ENCODE measurements around the gene THSD7A.

Gene THSD7A

GRCh38 chr7:11817111-11817740 is 14.8 kb downstream of the THSD7A start:
- DNase-seq (ENCODE audit: low read depth in 2 of 2) = no peak

DNA sequence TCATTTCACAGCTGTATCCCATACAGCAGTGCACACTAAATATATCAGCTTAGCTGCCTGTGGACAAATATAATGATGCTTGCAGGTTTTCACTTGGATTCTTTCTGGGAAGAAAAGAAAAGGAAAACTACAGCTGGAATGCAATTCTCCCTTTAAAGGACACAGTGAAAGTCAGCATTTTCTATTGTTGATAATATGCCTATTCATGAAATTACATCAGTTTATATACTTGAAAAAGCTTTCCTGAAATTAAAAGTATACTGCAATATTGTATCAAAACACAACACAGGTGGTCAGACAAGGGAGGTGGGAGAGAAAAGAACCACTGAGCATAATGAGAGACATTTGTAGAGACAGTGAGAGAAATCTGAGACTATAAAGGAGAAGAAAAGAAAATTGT is 20.3 kb downstream of the THSD7A start:
- no peak for DNase-seq (ENCODE audit: low read depth in 2 of 2)

- DNase-seq (ENCODE audit: low read depth in 2 of 2) = no peak
These were observed 21.9 kb downstream of the THSD7A start for GRCh38 chr7:11810043-11810625.

GRCh38 chr7:11807000-11807399 is 25.0 kb downstream of the THSD7A start:
- no peak for DNase-seq (ENCODE audit: low read depth in 2 of 2)

- no peak for DNase-seq (ENCODE audit: low read depth in 2 of 2)
These were observed 27.4 kb downstream of the THSD7A start for GRCh38 chr7:11804621-11805020.

DNA sequence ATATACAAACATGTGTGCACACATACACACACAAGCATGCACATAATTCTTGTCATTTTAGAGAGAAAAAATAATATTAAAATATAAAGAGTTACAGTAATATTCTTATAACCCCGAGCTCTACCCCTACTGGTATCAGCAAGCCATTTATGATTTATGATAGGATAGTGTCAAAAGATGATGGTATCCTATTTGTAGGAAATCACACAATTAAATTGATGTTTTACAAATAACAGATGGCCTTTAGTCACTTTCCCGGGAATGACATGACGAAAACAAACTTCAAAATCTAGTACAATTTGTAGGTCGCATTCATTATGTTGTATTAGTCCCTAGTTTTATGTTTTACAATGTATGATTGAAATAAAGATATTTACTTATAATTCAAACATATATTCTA is 36.8 kb downstream of the THSD7A start:
- no peak for DNase-seq (ENCODE audit: low read depth in 2 of 2)

DNA sequence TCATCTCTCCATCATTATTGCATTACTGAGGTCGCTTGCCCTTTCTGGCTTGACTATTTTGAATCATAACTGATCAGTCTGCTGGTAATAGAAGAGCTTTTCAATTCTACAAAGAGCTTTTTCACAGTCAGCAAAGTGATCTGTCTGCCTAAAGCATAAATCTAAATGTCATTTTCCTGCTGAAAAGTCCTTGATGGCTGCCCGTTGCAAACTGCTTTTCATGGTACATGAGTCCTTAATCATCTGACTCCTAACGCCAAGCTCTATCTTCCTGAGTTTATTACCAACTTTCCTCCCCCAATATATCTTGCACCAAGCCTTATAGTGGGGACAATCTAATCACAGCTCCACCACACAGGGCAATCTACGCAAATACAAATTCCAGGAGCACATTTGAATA is 39.8 kb downstream of the THSD7A start:
- DNase-seq (ENCODE audit: low read depth in 2 of 2) = no peak

- DNase-seq (ENCODE audit: low read depth in 2 of 2) = no peak
These were observed 43.4 kb downstream of the THSD7A start for GRCh38 chr7:11788568-11788967.

GRCh38 chr7:11787534-11787933 is 44.5 kb downstream of the THSD7A start:
- DNase-seq (ENCODE audit: low read depth in 2 of 2) = no peak

DNA sequence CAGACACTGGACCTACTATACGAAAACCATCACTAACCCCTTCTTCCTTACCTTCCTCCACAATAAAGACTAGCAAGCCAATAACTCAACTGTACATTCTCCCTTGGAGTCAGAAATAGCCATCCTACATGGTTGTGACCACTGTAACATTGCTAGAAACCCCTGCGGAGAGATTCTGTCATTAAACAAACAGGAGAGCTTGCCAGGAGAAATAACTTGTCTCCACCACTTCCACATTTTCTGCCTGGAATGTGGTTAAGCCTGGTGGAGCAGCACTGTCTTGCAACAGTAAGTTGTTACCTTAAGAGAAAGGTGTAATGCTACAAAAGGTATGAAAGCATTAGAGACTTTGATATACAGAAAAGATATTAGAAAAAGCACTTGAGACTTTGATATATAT is 45.8 kb downstream of the THSD7A start:
- DNase-seq (ENCODE audit: low read depth in 2 of 2) = peak in 1 of 2 experiments; percentile 2

DNA sequence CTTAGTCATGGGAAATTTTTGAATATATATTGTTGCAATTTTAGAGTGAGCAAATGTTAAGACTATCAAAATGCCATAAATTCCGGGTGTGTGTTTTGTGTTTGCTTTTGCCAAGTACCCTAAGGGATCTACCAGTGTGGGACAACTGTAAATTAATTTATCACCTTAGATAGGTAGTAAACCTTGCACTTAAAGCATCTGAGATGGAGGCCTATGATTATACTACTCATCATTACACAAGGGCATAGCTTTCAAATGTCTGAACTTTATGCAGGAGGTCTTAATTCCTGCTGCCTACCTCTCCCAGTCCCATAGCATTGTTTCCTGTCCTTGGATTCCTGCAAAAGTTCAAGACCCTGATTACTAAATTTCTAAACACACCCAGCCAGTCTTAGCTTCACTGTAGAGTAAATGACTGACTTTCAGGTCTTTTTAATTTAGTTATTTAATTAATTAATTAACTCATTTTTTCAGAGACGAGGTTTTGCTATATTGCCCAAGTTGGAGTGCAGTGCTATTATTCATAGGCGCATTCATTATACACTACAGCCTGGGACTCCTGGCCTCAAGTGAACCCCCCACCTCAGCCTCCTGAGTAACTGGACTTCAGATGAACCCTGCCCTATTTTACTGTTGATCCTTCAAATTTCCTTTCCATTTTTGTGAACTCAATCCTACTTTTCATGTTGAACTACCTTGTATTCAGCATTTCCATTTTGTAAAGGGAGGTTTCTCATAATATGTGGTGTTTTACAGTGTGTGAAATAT is 47.0 kb downstream of the THSD7A start:
- DNase-seq (ENCODE audit: low read depth in 2 of 2) = no peak

DNA sequence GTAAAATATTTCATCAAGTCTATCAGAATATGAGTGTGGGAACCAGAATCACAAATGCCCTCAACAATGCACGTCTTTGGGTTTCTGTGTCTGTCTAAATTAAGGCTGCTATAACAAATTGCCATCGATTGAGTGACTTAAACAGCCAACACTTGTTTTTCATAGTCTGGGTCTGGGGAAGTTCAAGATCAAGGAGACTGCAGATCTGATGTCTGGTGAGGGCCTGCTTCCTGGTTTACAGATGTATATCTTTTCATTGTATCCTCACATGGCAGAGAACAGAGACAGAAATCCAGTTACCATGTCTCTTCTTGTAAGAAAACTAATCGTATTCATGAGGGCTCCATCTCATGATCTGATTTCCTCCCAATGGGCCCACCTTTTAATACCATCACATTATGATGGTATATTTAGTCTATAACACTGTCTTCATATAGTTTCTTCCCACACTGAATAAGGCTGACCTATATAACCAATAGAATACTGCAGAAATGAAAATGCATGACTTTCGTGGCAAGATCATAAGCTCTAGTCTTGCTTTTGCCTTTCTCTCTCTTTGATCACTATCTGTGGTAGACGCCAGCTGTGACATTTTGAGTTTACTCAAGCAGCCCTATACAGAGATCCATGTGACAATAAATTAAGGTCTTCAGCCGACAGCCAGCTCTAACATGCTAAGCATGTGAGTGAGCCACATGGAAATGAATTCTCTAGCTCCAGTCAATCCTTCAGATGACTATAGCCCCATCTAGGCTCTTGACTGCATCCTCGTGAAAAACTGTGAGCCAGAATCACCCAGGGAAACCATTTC is 51.9 kb downstream of the THSD7A start:
- DNase-seq (ENCODE audit: low read depth in 2 of 2) = no peak

- DNase-seq (ENCODE audit: low read depth in 2 of 2) = no peak
These were observed 56.0 kb downstream of the THSD7A start for GRCh38 chr7:11776039-11776438.

DNA sequence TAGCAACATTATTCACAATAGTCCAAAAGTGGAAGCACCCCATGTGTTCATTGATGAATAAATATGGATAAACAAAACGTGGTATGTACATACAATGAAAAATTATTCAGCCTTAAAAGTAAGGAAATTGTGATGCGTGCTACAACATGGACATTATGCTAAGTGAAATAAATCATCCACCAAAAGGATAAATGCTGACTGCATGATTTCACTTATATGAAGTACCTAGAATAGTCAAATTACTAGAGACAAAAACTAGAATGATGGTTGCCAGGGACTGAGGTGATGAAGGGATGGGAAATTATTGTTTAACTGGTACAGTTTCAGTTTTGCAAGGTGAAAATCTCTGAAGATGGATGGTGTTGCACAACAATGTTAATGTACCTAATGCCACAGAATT is 56.6 kb downstream of the THSD7A start:
- no peak for DNase-seq (ENCODE audit: low read depth in 2 of 2)

DNA sequence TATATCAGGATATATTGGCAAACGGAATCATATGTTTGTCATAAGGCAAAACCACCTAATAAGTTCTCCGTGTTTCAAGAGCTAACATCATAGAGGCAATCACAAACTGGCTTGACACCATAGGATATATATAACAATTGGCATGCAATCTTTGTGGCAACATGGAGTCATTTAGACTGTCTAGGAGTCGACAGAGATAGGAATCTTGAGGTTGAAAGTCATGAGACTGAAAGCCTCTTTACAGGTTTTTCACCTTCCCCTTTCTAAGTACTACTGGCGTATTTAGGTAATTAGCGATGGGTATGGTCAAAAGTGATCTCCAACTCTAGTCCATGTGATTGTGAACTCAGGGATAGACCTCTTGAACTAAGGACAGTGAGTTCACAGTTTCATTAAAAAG is 63.7 kb downstream of the THSD7A start:
- no peak for DNase-seq (ENCODE audit: low read depth in 2 of 2)

DNA sequence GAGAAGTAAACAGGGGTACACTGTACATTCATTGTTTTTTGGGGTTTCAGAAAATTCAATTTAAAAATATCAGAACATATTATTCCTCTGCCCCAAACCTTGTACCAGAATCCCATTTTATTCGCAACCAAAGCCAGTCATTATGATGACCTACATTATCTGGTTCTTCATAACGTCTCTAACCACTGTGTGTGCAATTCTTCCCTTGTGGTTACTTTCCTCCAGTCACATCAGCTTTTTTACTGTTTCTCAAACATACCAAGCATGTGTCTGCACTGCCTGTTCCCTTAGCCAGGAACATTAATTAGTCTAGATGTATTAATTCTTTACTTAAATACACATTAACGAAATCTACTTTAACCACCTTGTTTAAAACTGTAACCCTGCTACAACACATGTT is 64.8 kb downstream of the THSD7A start:
- no peak for DNase-seq (ENCODE audit: low read depth in 2 of 2)

- peak; percentile 45 to 46 for DNase-seq (ENCODE audit: low read depth in 2 of 2)
These were observed 71.6 kb downstream of the THSD7A start for GRCh38 chr7:11760372-11760771.

DNA sequence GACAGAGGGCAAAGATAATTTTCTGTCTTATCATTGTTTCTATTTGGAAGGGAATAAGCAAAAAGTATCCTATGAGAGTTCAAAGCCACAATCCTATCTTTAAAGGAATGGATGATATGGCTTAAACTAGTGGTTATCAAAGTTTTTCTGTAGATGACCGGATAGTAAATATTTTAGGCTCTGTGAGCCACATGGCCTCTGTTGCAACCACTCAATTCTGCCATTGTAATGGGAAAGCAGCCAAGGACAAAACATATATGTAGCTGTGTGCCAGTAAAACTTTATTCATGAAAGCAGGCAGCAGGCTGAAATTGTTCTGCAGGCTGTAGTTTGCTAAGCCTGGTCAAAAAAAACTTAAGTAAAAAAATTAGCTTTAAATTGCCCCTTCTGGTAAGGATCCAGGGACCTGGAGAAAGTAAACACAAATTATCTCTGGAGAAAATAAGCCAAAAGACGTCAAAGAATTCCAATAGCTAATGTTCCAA is 73.3 kb downstream of the THSD7A start:
- no peak for DNase-seq (ENCODE audit: low read depth in 2 of 2)

- DNase-seq (ENCODE audit: low read depth in 2 of 2) = no peak
These were observed 74.8 kb downstream of the THSD7A start for GRCh38 chr7:11757153-11757552.

DNA sequence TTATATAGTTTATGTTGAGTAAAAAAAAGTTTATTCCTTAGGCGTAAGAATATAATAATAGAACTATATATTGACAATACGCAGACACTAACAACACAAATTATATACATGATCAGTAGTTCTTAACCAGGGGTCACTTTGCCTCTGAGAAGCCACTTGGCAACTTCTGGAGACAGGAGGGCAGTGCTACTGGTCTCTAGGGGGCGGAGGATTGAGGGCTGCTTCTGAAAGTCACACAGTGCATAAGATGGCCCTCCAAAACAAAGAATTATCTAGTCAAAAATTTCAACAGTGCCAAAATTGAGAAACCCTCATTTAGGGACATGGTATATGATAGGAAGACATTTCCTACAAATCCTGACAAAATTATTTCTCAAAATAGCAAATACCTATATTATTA is 77.1 kb downstream of the THSD7A start:
- DNase-seq (ENCODE audit: low read depth in 2 of 2) = no peak

GRCh38 chr7:11754123-11754522 is 77.9 kb downstream of the THSD7A start:
- DNase-seq (ENCODE audit: low read depth in 2 of 2) = no peak

- DNase-seq (ENCODE audit: low read depth in 2 of 2) = no peak
These were observed 78.6 kb downstream of the THSD7A start for GRCh38 chr7:11753433-11753832.
